GM12878 (cell line): ENCODE results near the gene ADARB1. TPM values are rescaled to one million over a fixed set of nuclear protein-coding genes. Genes with fewer than 3 reads are reported as not detected.

ENCODE experiments used
- ATAC-seq: fragments of 200-7000 bp; cut with Tn5 transposase; 3 replicates; pipeline ENCODE4 v1.9.1; 2020; ENCODE audit warnings: mild to moderate bottlenecking, moderate library complexity
- BruUV-seq: library from RNA; stranded (reverse); fragments of 400-500 nt; replicated peaks from 2 replicates; lab custom pipeline; 2021; lab: Mats Ljungman, UMichigan
- CTCF ChIA-PET: fragments of 300-600 bp; sonication (Branson Sonifier 250); formaldehyde crosslinking; extraction: SDS; loops from one replicate; lab custom pipeline; 2021; ENCODE audit warnings: inconsistent platforms; lab: Yijun Ruan, JAX
- POLR2A ChIA-PET: fragments of 350-600 bp; formaldehyde crosslinking; extraction: SDS; loops from one replicate; lab custom pipeline; 2021; ENCODE audit warnings: inconsistent platforms; lab: Charles Lee
- RAD21 ChIA-PET: fragments of 300-600 bp; sonication (Branson Sonifier 250); formaldehyde crosslinking; loops from one replicate; lab custom pipeline; 2023; ENCODE audit warnings: antibody characterized with exemption; ENCODE audit not compliant: unreplicated experiment; lab: Charles Lee
- SMC1A ChIA-PET: fragments of 300-600 bp; sonication (Branson Sonifier 250); formaldehyde crosslinking; loops from one replicate; lab custom pipeline; 2023; ENCODE audit not compliant: unreplicated experiment, uncharacterized antibody; lab: Charles Lee
- DNase-seq: peaks from one replicate; pipeline ENCODE4 v3.0.0-alpha.2; 2011; ENCODE audit warnings: low read depth, low spot score
- FAIRE-seq: peaks from 3 replicates; lab custom pipeline; 2011; peaks lifted over from hg19 to GRCh38; lab: Jason Lieb, UNC
- H2AFZ ChIP-seq: 2 replicates; pipeline ENCODE4 v1.6.0; 2011; ENCODE audit warnings: low read depth, low read length, control low read depth; ENCODE audit not compliant: control insufficient read depth
- H3K27ac ChIP-seq: 2 replicates; pipeline ENCODE4 v1.5.1; 2011; ENCODE audit warnings: control low read depth; ENCODE audit not compliant: control insufficient read depth, insufficient read depth
- H3K27me3 ChIP-seq, 2 experiments: replicated peaks in 1 of 2; 2 replicates each; pipeline versions ENCODE4 v1.6.0 to v1.6.1; 2011; ENCODE audit warnings: low read length in 1 of 2; ENCODE audit not compliant: control insufficient read depth in 2 of 2, insufficient read depth in 2 of 2
- H3K36me3 ChIP-seq, 2 experiments: 2 replicates each; pipeline ENCODE4 v1.5.1; 2011; ENCODE audit warnings: low read length in 1 of 2; ENCODE audit not compliant: control insufficient read depth in 2 of 2, insufficient read depth in 2 of 2
- H3K4me1 ChIP-seq: 2 replicates; pipeline ENCODE4 v1.6.1; 2011; ENCODE audit warnings: mild to moderate bottlenecking, low read length, moderate library complexity, mixed read lengths; ENCODE audit not compliant: control insufficient read depth, insufficient read depth
- H3K4me2 ChIP-seq: 2 replicates; pipeline ENCODE4 v1.6.0; 2011; ENCODE audit warnings: control low read depth; ENCODE audit not compliant: control insufficient read depth, insufficient read depth
- H3K4me3 ChIP-seq: fragments of 200-600 bp; sonication (generic); 2 replicates; pipeline ENCODE4 v1.5.1; 2016
- H3K79me2 ChIP-seq: 2 replicates; pipeline ENCODE4 v1.6.0; 2011; ENCODE audit warnings: low read length; ENCODE audit not compliant: control insufficient read depth, insufficient read depth
- H3K9ac ChIP-seq: 2 replicates; pipeline ENCODE4 v1.8.0; 2011; ENCODE audit warnings: low read length, control low read depth, mixed read lengths; ENCODE audit not compliant: control insufficient read depth, insufficient read depth
- H3K9me3 ChIP-seq: replicated peaks from 3 replicates; pipeline ENCODE4 v1.5.1; 2011; ENCODE audit warnings: mild to moderate bottlenecking, low read length; ENCODE audit not compliant: control insufficient read depth, insufficient read depth
- H4K20me1 ChIP-seq: 2 replicates; pipeline ENCODE4 v1.6.0; 2011; ENCODE audit not compliant: control insufficient read depth, insufficient read depth
- BMI1 ChIP-seq: fragments of 450-650 bp; IDR thresholded peaks from 2 replicates; pipeline ENCODE4 v1.6.1; 2016; ENCODE audit warnings: mild to moderate bottlenecking, moderate library complexity, borderline replicate concordance
- CREM ChIP-seq: IDR thresholded peaks from 2 replicates; pipeline ENCODE4 v1.6.1; 2014; ENCODE audit warnings: antibody characterized with exemption, low read depth
- CUX1 ChIP-seq: IDR thresholded peaks from 2 replicates; pipeline ENCODE4 v1.6.1; 2012; ENCODE audit warnings: improper control_type of control experiment, low read depth, low read length; ENCODE audit not compliant: insufficient replicate concordance
- EZH2 ChIP-seq: IDR thresholded peaks from 2 replicates; pipeline ENCODE4 v1.6.1; 2012; ENCODE audit warnings: low read depth, mild to moderate bottlenecking, control low read depth, inconsistent platforms, low read length, borderline replicate concordance; ENCODE audit not compliant: control insufficient read depth
- FOS ChIP-seq: IDR thresholded peaks from 3 replicates; pipeline ENCODE4 v1.6.1; 2011; ENCODE audit warnings: borderline replicate concordance; ENCODE audit not compliant: insufficient read length; ENCODE audit errors: extremely low read depth
- PAX5 ChIP-seq: IDR thresholded peaks from 2 replicates; pipeline ENCODE4 v1.6.1; 2011; ENCODE audit warnings: low read depth, low read length, borderline replicate concordance
- POLR2A ChIP-seq: IDR thresholded peaks from 2 replicates; pipeline ENCODE4 v1.6.1; 2011; ENCODE audit warnings: low read depth, mild to moderate bottlenecking, low read length
- SREBF1 ChIP-seq: IDR thresholded peaks from 2 replicates; pipeline ENCODE4 v1.6.1; 2012; ENCODE audit warnings: mild to moderate bottlenecking, low read length
- SUPT20H ChIP-seq: IDR thresholded peaks from 2 replicates; pipeline ENCODE4 v1.6.1; 2011; ENCODE audit warnings: low read depth, mild to moderate bottlenecking, low read length, moderate library complexity, borderline replicate concordance; ENCODE audit not compliant: control insufficient read depth
- WGBS: methylation state at CpG from one replicate; pipeline ENCODE4 v1.1.6; 2016; ENCODE audit warnings: low lambda C conversion rate; ENCODE audit not compliant: insufficient replicate concordance, insufficient coverage; ENCODE audit errors: missing lambda C conversion rate; 5-methylcytosine and 5-hydroxymethylcytosine counted together
- in situ Hi-C: fragments of 300-500 bp; cut with MboI; formaldehyde crosslinking; loops from 9 replicates; pipeline ENCODE4 v1.14.3; 2018; ENCODE audit warnings: mixed read lengths
- intact Hi-C: fragments of 100-400 bp; cut with micrococcal nuclease; formaldehyde crosslinking; loops from one replicate; pipeline ENCODE4 v1.14.2; 2022; ENCODE audit not compliant: unreplicated experiment
- polyA plus RNA-seq, 11 experiments: library from polyadenylated mRNA; depleted of rRNA in 4 of 11; unstranded in 6 of 11; stranded (reverse) in 5 of 11; fragments of >200 nt; fragmentation: Nextera tagmentation in 4 of 11; fragmentation: Illumina TruSeq in 1 of 11; extraction: Ambion mirVana in 4 of 11; extraction: Trizol in 1 of 11; gene quantifications; 1 replicate in 1 of 11; 2 replicates in 10 of 11; pipeline versions ENCODE4 v1.2.1 to v1.2.3, GENCODE V29; 2011 to 2016; ENCODE audit warnings: inconsistent platforms in 2 of 11, missing spikeins in 2 of 11, low read depth in 1 of 11
- total RNA-seq, 4 experiments: library from RNA; depleted of rRNA in 3 of 4; stranded (reverse); fragments of >200 nt in 3 of 4; fragmentation: Illumina TruSeq in 1 of 4; extraction: Trizol in 1 of 4; gene quantifications; 2 replicates each; pipeline versions ENCODE4 v1.2.1 to v1.2.3, GENCODE V29; 2013 to 2021
- TF ChIP-seq, protein P1 (sequence below): fragments of 450-650 bp; IDR thresholded peaks from 2 replicates; pipeline ENCODE4 v1.6.1; 2017; ENCODE audit warnings: borderline replicate concordance

ADARB1 gene
- total and polyA plus RNA-seq, 10 of the 15 experiments (the other 5 are each of a cell fraction or from before 2014, with no cell fraction given): 5.7 to 61.7 (median 25.3) TPM

DNA sequence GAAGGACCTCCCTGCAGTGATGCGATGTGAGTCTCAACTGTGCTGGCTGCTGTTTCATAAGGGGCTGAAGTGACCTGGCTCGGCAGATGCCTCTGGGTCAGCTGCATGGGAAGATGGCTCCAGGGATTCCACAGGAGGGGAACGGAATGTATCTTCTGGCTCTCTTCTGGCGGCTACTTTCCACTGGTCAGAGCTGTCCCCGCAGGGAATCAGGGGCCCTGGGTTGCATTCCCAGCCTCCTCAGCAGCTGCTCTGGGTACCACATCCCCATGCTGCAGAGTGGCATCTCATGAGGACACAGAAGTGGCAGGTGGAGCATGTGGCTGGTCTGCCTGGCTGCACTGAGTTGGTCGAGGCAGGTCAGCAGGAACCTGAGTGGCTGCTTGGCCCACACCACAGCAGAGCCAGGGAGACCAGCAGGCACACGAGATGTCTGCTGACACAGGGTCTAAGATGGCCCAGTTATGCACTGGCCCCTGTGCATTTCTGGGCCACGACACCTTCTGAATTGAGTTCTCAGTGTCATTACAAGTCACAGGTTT lies 170.5 kb downstream of the ADARB1 start:
- Histone ChIP-seq H2AFZ (no peak overlapping the region), H3K36me3 (no peaks in the 10 kb centered on the region), H3K4me3 (no peak overlapping the region), H3K4me1 (no peaks in the 10 kb centered on the region)
- intact Hi-C loops (no loop called here), in situ Hi-C loops (no loop called here)
- BruUV-seq: no TSS peak
- RAD21 ChIA-PET: no interaction called here
- TF ChIP-seq, protein P1, sequence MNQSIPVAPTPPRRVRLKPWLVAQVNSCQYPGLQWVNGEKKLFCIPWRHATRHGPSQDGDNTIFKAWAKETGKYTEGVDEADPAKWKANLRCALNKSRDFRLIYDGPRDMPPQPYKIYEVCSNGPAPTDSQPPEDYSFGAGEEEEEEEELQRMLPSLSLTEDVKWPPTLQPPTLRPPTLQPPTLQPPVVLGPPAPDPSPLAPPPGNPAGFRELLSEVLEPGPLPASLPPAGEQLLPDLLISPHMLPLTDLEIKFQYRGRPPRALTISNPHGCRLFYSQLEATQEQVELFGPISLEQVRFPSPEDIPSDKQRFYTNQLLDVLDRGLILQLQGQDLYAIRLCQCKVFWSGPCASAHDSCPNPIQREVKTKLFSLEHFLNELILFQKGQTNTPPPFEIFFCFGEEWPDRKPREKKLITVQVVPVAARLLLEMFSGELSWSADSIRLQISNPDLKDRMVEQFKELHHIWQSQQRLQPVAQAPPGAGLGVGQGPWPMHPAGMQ: no peak
- TF ChIP-seq CUX1 (no peak), POLR2A (no peak), BMI1 (no peak), EZH2 (no peak), FOS (no peak), CREM (no peak), SREBF1 (no peak), SUPT20H (no peak), PAX5 (no peak)
- TF ChIP-seq, all 136 proteins: peak for 0
- Histone ChIP-seq H4K20me1 (no peaks in the 10 kb centered on the region), H3K79me2 (no peaks in the 10 kb centered on the region), H3K9ac (no peak overlapping the region), H3K27me3 (no peaks in the 10 kb centered on the region), H3K27ac (no peak overlapping the region), H3K9me3 (no peaks in the 10 kb centered on the region; the same call in 2 of the 3 replicates), H3K4me2 (no peak overlapping the region)
- CTCF ChIA-PET: no interaction called here
- ATAC-seq (no peak), FAIRE-seq (no peak), DNase-seq (no peak)
- WGBS: 17% methylated on average over 7 of the region's 8 CpGs
- SMC1A ChIA-PET: no interaction called here
- POLR2A ChIA-PET: no interaction called here
